OCI-LY7 (cell line): ENCODE measurements around the gene CHCHD6. TPM values are rescaled to one million over a fixed set of nuclear protein-coding genes. Genes with fewer than 3 reads are reported as not detected.

Source experiments
- BruUV-seq: library from RNA; stranded (reverse); fragments of 400-500 nt; replicated peaks from 2 replicates; lab custom pipeline; 2021; lab: Mats Ljungman, UMichigan
- CTCF ChIA-PET: fragments of 300-600 bp; sonication (Branson Sonifier 250); formaldehyde crosslinking; loops from one replicate; lab custom pipeline; 2022; ENCODE audit warnings: antibody characterized with exemption; ENCODE audit not compliant: unreplicated experiment; lab: Charles Lee
- POLR2A ChIA-PET: fragments of 300-600 bp; sonication (Branson Sonifier 250); formaldehyde crosslinking; loops from one replicate; lab custom pipeline; 2022; ENCODE audit warnings: antibody characterized with exemption; lab: Charles Lee
- DNase-seq: peaks from one replicate; pipeline ENCODE4 v3.0.0-alpha.2; 2015; ENCODE audit warnings: low spot score
- H2AFZ ChIP-seq: fragments of 200-600 bp; sonication (generic), shearing (Covaris generic); 2 replicates; pipeline ENCODE4 v1.6.1; 2014; ENCODE audit warnings: mild to moderate bottlenecking, antibody characterized with exemption, low read length, moderate library complexity
- H3K27ac ChIP-seq: fragments of 200-600 bp; sonication (generic); 2 replicates; pipeline ENCODE4 v1.5.1; 2014; ENCODE audit warnings: mixed run types, low read depth, mild to moderate bottlenecking, moderate library complexity, low read length, inconsistent platforms; ENCODE audit not compliant: poor library complexity, severe bottlenecking
- H3K36me3 ChIP-seq: fragments of 200-600 bp; sonication (generic); 2 replicates; pipeline ENCODE4 v1.6.1; 2014; ENCODE audit warnings: mild to moderate bottlenecking, antibody characterized with exemption, low read length, moderate library complexity, mixed read lengths; ENCODE audit not compliant: insufficient read depth
- H3K4me1 ChIP-seq: fragments of 200-600 bp; sonication (generic); 2 replicates; pipeline ENCODE4 v1.5.1; 2014; ENCODE audit warnings: mild to moderate bottlenecking, low read length; ENCODE audit not compliant: insufficient read depth, poor library complexity, severe bottlenecking
- H3K4me2 ChIP-seq: fragments of 200-600 bp; sonication (generic); 2 replicates; pipeline ENCODE4 v1.6.1; 2014; ENCODE audit warnings: mild to moderate bottlenecking, low read length
- H3K4me3 ChIP-seq: fragments of 200-600 bp; sonication (generic); 2 replicates; pipeline ENCODE4 v1.5.1; 2014; ENCODE audit warnings: mild to moderate bottlenecking, low read depth, low read length; ENCODE audit not compliant: poor library complexity, severe bottlenecking
- H3K79me2 ChIP-seq: fragments of 200-600 bp; sonication (generic); 2 replicates; pipeline ENCODE4 v1.6.1; 2016; ENCODE audit warnings: low read depth, mild to moderate bottlenecking, low read length, moderate library complexity, mixed read lengths; ENCODE audit not compliant: insufficient read depth
- H3K9me2 ChIP-seq: fragments of 200-600 bp; sonication (generic); 2 replicates; pipeline ENCODE4 v1.6.1; 2016; ENCODE audit warnings: mild to moderate bottlenecking, low read length, mixed read lengths; ENCODE audit not compliant: insufficient read depth
- H3K9me3 ChIP-seq: fragments of 200-600 bp; sonication (generic); 2 replicates; pipeline ENCODE4 v1.6.1; 2014; ENCODE audit warnings: mild to moderate bottlenecking, mixed run types, low read length, mixed read lengths
- H4K20me1 ChIP-seq: fragments of 200-600 bp; sonication (generic); 2 replicates; pipeline ENCODE4 v1.6.1; 2014; ENCODE audit warnings: mild to moderate bottlenecking, antibody characterized with exemption, low read length, moderate library complexity, mixed read lengths; ENCODE audit not compliant: insufficient read depth
- CTCF ChIP-seq: fragments of 200-600 bp; sonication (generic); conservative IDR thresholded peaks from 2 replicates; pipeline ENCODE4 v1.5.1; 2014; ENCODE audit warnings: mild to moderate bottlenecking, antibody characterized with exemption, low read length, moderate library complexity, mixed read lengths
- EZH2phosphoT487 ChIP-seq: fragments of 200-600 bp; sonication (generic); IDR thresholded peaks from 2 replicates; pipeline ENCODE4 v1.6.1; 2018; ENCODE audit warnings: low read depth, borderline replicate concordance, mild to moderate bottlenecking, mixed run types, antibody characterized with exemption, low read length, moderate library complexity, mixed read lengths
- intact Hi-C: fragments of 100-400 bp; cut with micrococcal nuclease; formaldehyde crosslinking; loops from one replicate; pipeline ENCODE4 v1.10.0; 2022; ENCODE audit not compliant: unreplicated experiment
- total RNA-seq, 2 experiments: library from RNA; depleted of rRNA in 1 of 2; stranded (reverse); fragments of >200 nt in 1 of 2; shearing (Covaris generic) in 1 of 2; gene quantifications; 2 replicates each; pipeline ENCODE4 v1.2.3, GENCODE V29; 2014 to 2022

CHCHD6 gene
- total RNA-seq, 2 experiments from 2014 or later = 14.7 to 21.2 TPM

- no peaks in the 10 kb centered on the region for H4K20me1 ChIP-seq
- ChIA-PET CTCF (no interaction called here), POLR2A (no interaction called here)
- TF ChIP-seq EZH2phosphoT487 = no peak
- no peak for TF ChIP-seq CTCF
- no peaks in the 10 kb centered on the region for H3K4me1 ChIP-seq
- H3K36me3 ChIP-seq = no peaks in the 10 kb centered on the region
- H3K9me3 ChIP-seq = no peaks in the 10 kb centered on the region
- BruUV-seq = no TSS peak
- no peak overlapping the region for H3K27ac ChIP-seq
- no peak overlapping the region for H2AFZ ChIP-seq
- no peaks in the 10 kb centered on the region for H3K9me2 ChIP-seq
- no peak overlapping the region for H3K4me3 ChIP-seq
- no peak for DNase-seq
- H3K79me2 ChIP-seq = no peaks in the 10 kb centered on the region
- H3K4me2 ChIP-seq = no peak overlapping the region
- intact Hi-C loops = no loop called here
Measured at GRCh38 chr3:126858887-126859286, 154.8 kb downstream of the CHCHD6 start.

GRCh38 chr3:126859415-126860246, 155.6 kb downstream of the CHCHD6 start:
- Histone ChIP-seq H3K9me2 (no peaks in the 10 kb centered on the region), H3K4me2 (no peak overlapping the region), H3K4me3 (no peak overlapping the region), H3K27ac (no peak overlapping the region), H3K36me3 (no peaks in the 10 kb centered on the region), H3K79me2 (no peaks in the 10 kb centered on the region), H2AFZ (no peak overlapping the region), H3K4me1 (no peaks in the 10 kb centered on the region), H4K20me1 (no peaks in the 10 kb centered on the region), H3K9me3 (no peaks in the 10 kb centered on the region)
- no TSS peak for BruUV-seq
- no peak for DNase-seq
- CTCF ChIA-PET = no interaction called here
- TF ChIP-seq EZH2phosphoT487 = no peak
- TF ChIP-seq CTCF = no peak
- intact Hi-C loops = no loop called here
- POLR2A ChIA-PET = no interaction called here

- DNase-seq = no peak
- CTCF ChIA-PET = no interaction called here
- Histone ChIP-seq H3K9me2 (no peaks in the 10 kb centered on the region), H4K20me1 (no peaks in the 10 kb centered on the region), H2AFZ (no peak overlapping the region), H3K4me3 (no peak overlapping the region), H3K27ac (no peak overlapping the region), H3K36me3 (no peaks in the 10 kb centered on the region), H3K4me2 (no peak overlapping the region), H3K9me3 (no peaks in the 10 kb centered on the region), H3K4me1 (no peaks in the 10 kb centered on the region), H3K79me2 (no peaks in the 10 kb centered on the region)
- POLR2A ChIA-PET = no interaction called here
- intact Hi-C loops = no loop called here
- no TSS peak for BruUV-seq
- TF ChIP-seq EZH2phosphoT487 = no peak
- TF ChIP-seq CTCF = no peak
Measured at GRCh38 chr3:126865736-126866135, 161.7 kb downstream of the CHCHD6 start.
